Heart left ventricle (tissue), 16 donors: ENCODE data around the gene HERC3. TPM values are rescaled to one million over a fixed set of nuclear protein-coding genes. Genes with fewer than 3 reads are reported as not detected.
A peak's percentile ranks its signal among the peaks of the same experiment; 100 is the strongest.

Experiments
- ATAC-seq, 4 donors: fragments of 200-7000 bp; cut with Tn5 transposase; one replicate each; pipeline ENCODE4 v1.9.1; 2020 to 2022; ENCODE audit warnings: moderate library complexity in 4 of 4, mild to moderate bottlenecking in 3 of 4, moderate number of reproducible peaks in 1 of 4
- DNase-seq, 5 donors: peaks; one replicate each; pipeline ENCODE4 v3.0.0-alpha.2; 2020
- H3K27ac ChIP-seq, 12 donors: fragments of 200-600 bp; sonication (generic) in 4 of 12; one replicate each; pipeline versions ENCODE4 v1.5.0 to v1.8.0; 2016 to 2022; ENCODE audit warnings: mild to moderate bottlenecking in 2 of 12
- H3K27me3 ChIP-seq, 9 donors: fragments of 200-600 bp; sonication (generic) in 2 of 9; one replicate each; pipeline versions ENCODE4 v1.5.1 to v1.8.0; 2016 to 2022; ENCODE audit warnings: mild to moderate bottlenecking in 3 of 9
- H3K36me3 ChIP-seq, 9 donors: fragments of 200-600 bp; sonication (generic) in 2 of 9; one replicate each; pipeline versions ENCODE4 v1.5.0 to v1.8.0; 2018 to 2022; ENCODE audit warnings: mild to moderate bottlenecking in 2 of 9
- H3K4me1 ChIP-seq, 12 donors: fragments of 200-600 bp; sonication (generic) in 4 of 12; one replicate each; pipeline versions ENCODE4 v1.5.0 to v1.8.0; 2016 to 2022; ENCODE audit warnings: mild to moderate bottlenecking in 3 of 12
- H3K4me3 ChIP-seq, 12 donors: fragments of 200-600 bp; sonication (generic) in 4 of 12; one replicate each; pipeline versions ENCODE4 v1.5.0 to v1.8.0; 2017 to 2022; ENCODE audit warnings: mild to moderate bottlenecking in 9 of 12, moderate library complexity in 4 of 12
- H3K9me3 ChIP-seq, 12 donors: fragments of 200-600 bp; sonication (generic) in 4 of 12; one replicate each; pipeline versions ENCODE4 v1.5.0 to v1.8.0; 2016 to 2022; ENCODE audit warnings: mild to moderate bottlenecking in 1 of 12
- CTCF ChIP-seq, 12 donors: fragments of 200-600 bp; sonication (generic) in 4 of 12; IDR thresholded peaks; one replicate each; pipeline versions ENCODE4 v1.5.0 to v1.8.0; 2018 to 2022; ENCODE audit warnings: antibody characterized with exemption in 12 of 12, mild to moderate bottlenecking in 5 of 12
- POLR2A ChIP-seq, 2 donors: fragments of 450-650 bp; IDR thresholded peaks; one replicate each; pipeline ENCODE4 v1.6.1; 2017; ENCODE audit warnings: antibody characterized with exemption in 2 of 2, mild to moderate bottlenecking in 2 of 2, moderate library complexity in 2 of 2
- WGBS, 4 donors: extraction: QIAGEN DNeasy Blood & Tissue Kit in 2 of 4; methylation state at CpG; one replicate each; pipeline versions ENCODE4 v1.1.5 to v1.1.7; 2013 to 2018; 5-methylcytosine and 5-hydroxymethylcytosine counted together
- intact Hi-C, 10 donors: fragments of 100-400 bp; cut with DNase I; formaldehyde crosslinking; loops; one replicate each; pipeline versions ENCODE4 v1.11.1 to v1.14.2; 2022
- long read RNA-seq, 3 donors: library from polyadenylated mRNA; unstranded; transcript quantifications; one replicate each; pipeline ENCODE4 v2.0.0, GENCODE V29; 2020 to 2021
- polyA plus RNA-seq, 2 donors: library from polyadenylated mRNA; stranded (reverse); fragments of 200-250 nt; gene quantifications; one replicate each; pipeline ENCODE4 v1.2.3, GENCODE V29; 2013
- total RNA-seq, 9 donors: library from RNA; depleted of rRNA in 2 of 9; stranded (reverse); fragments of >200 nt in 2 of 9; fragmentation: NEBNext Ultra II Directional in 3 of 9; extraction: Animal tissue kit (Norgen Biotek cat#: 25700) in 3 of 9; gene quantifications; one replicate each; pipeline versions ENCODE4 v1.1.0 to v1.2.4, GENCODE V29; 2016 to 2023
- donor health status: ischemic (EF 13 %, LVEDD 7.1; RV severe dilation, severe dysfunction).
- donor health status: healthy with polysubstance abuse.
- donor health status: DM: no; HTN: yes; CAD: no.
- donor health status: DM: no; HTN: no; CAD: no.
- donor health status: ischemic (EF 25% LVEDD 6.9; RV normal size, moderate dysfunction).
- donor health status: ischemic (EF 25% LVEDD 5.7; RV mildly dilated, moderate dysfunction).
- donor health status: healthy.
- donor health status: DM: yes; HTN: yes; CAD: no.
- donor health status: ischemic (EF 35%, LVEDD 5.7; RV mildly dilated, moderate dysfunction).
- donor health status: nonischemic (EF 11% LVEDD 7.7; RV severe dilation, severe dysfunction).
- donor health status: DM: yes; HTN: yes; CAD: no.
- donor health status: PGD.
- donor health status: ischemic (EF 29% LVEDD 5.4; RV normal size, mild dysfunction).
- donor health status: nonischemic (EF 23%, LVEDD 6.1; RV moderate dilation, normal function).

The HERC3 gene
- total RNA-seq (10 to 100 TPM; 32.2 to 66.6 (median 48.9) TPM), polyA plus RNA-seq (10 to 100 TPM; 10.4 to 34.9 TPM)
- long read RNA-seq, donor 1, full-length matches to known transcripts: 4 of 26 reads
- long read RNA-seq, donor 1, partial matches to known transcripts: 11 of 26 reads
- long read RNA-seq, donor 1, other reads (novel, unspliced or antisense): 11 of 26 reads
- long read RNA-seq, donor 2, full-length matches to known transcripts: 4 of 32 reads
- long read RNA-seq, donor 2, partial matches to known transcripts: 18 of 32 reads
- long read RNA-seq, donor 2, other reads (novel, unspliced or antisense): 10 of 32 reads
- long read RNA-seq, donor 3, full-length matches to known transcripts: 5 of 22 reads
- long read RNA-seq, donor 3, partial matches to known transcripts: 12 of 22 reads
- long read RNA-seq, donor 3, other reads (novel, unspliced or antisense): 5 of 22 reads

- 0 to 1% (median 0%) methylated on average over 51 to 73 of the region's 73 CpGs for WGBS, 4 donors
- H3K4me1 ChIP-seq: peaks cover 0 to 43% (median 21%) of the 10 kb centered on the region in 12 donors
- no peaks in the 10 kb centered on the region for H3K9me3 ChIP-seq
These were observed at the start of gene HERC3 for GRCh38 chr4:88591787-88592599. Gene HERC3 (plus strand): TSS chr4:88592480. CDS start chr4:88605824, 13,344 bp downstream.

GRCh38 chr4:88549815-88550214 lies 42.5 kb upstream of the HERC3 start:
- ATAC-seq: no peak

More at GRCh38 chr4:88591787-88592599, at the start of gene HERC3:
- TF ChIP-seq CTCF (IDR thresholded peaks at IDR 0.05) (peak in 4 of 12 donors; percentile 14 to 29 (median 21)), POLR2A (IDR thresholded peaks at IDR 0.05) (peak in 1 of 2 donors; percentile 71)
- peak; percentile 94 to 97 (median 95) for DNase-seq
- intact Hi-C loops: loop anchor here in 6 of 10 donors (1.0 to 10.0 kb wide), 10 partner anchors 23 to 523 kb away; partner anchors contain the start of genes PPM1K (in 1 of the 6), PYURF (in 1 of the 6) and TIGD2 (in 1 of the 6)
- peak within 1 kb of the TSS; percentile 83 to 99 (median 96) for H3K4me3 ChIP-seq
- peak within 1 kb of the TSS; percentile 89 to 99 (median 97) for H3K27ac ChIP-seq
- H3K27me3 ChIP-seq: no peaks in the 10 kb centered on the region
- peak; percentile 97 to 98 (median 98) for ATAC-seq
- H3K36me3 ChIP-seq: peaks cover 0 to 17% (median 10%) of the 10 kb centered on the region in 9 donors

GRCh38 chr4:88567591-88567990 lies 24.7 kb upstream of the HERC3 start:
- DNase-seq: no peak
- no peaks in the 10 kb centered on the region for H3K36me3 ChIP-seq
- no peak overlapping the region for H3K4me3 ChIP-seq
- no peaks in the 10 kb centered on the region for H3K9me3 ChIP-seq
- intact Hi-C loops: no loop called here
- no peak for ATAC-seq
- no peak for TF ChIP-seq CTCF (IDR thresholded peaks at IDR 0.05)
- no peak for TF ChIP-seq POLR2A (IDR thresholded peaks at IDR 0.05)
- WGBS, 4 donors: 88 to 91% (median 89%) methylated on average over 1 of the region's 1 CpG
- no peak overlapping the region for H3K27ac ChIP-seq
- peaks cover 0 to 5% (median 0%) of the 10 kb centered on the region in 12 donors for H3K4me1 ChIP-seq
- no peaks in the 10 kb centered on the region for H3K27me3 ChIP-seq

More at GRCh38 chr4:88549815-88550214, 42.5 kb upstream of the HERC3 start:
- Histone ChIP-seq H3K36me3 (no peaks in the 10 kb centered on the region), H3K27ac (no peak overlapping the region), H3K4me1 (no peaks in the 10 kb centered on the region), H3K4me3 (no peak overlapping the region), H3K9me3 (no peaks in the 10 kb centered on the region), H3K27me3 (no peaks in the 10 kb centered on the region)
- no peak for DNase-seq
- TF ChIP-seq CTCF (IDR thresholded peaks at IDR 0.05) (no peak), POLR2A (IDR thresholded peaks at IDR 0.05) (no peak)
- 89 to 92% (median 89%) methylated on average over 7 of the region's 7 CpGs for WGBS, 4 donors
- intact Hi-C loops: loop anchor here in 1 of 10 donors (10.0 kb wide), 1 partner anchor 475 kb away; no protein-coding TSS in a partner anchor
